HepG2 (cell line): ENCODE data around the gene DLX6. TPM values are rescaled to one million over a fixed set of nuclear protein-coding genes. Genes with fewer than 3 reads are reported as not detected.

Experiments used
- ATAC-seq: fragments of 200-7000 bp; cut with Tn5 transposase; 3 replicates; pipeline ENCODE4 v1.9.1; 2020; ENCODE audit warnings: mild to moderate bottlenecking, moderate library complexity
- BruUV-seq: library from RNA; stranded (reverse); fragments of 400-500 nt; replicated peaks from 2 replicates; lab custom pipeline; 2021; lab: Mats Ljungman, UMichigan
- CTCF ChIA-PET: fragments of 300-600 bp; formaldehyde crosslinking; extraction: SDS; loops from one replicate; lab custom pipeline; 2021; ENCODE audit warnings: low total read pairs, inconsistent platforms, low intra/inter-chr PET ratio; lab: Yijun Ruan, JAX
- POLR2A ChIA-PET: fragments of 350-600 bp; sonication (Branson Sonifier 250); formaldehyde crosslinking; loops from one replicate; lab custom pipeline; 2020; ENCODE audit warnings: antibody characterized with exemption, inconsistent platforms; lab: Yijun Ruan, JAX
- DNase-seq: peaks from one replicate; pipeline ENCODE4 v3.0.0-alpha.2; 2015; ENCODE audit warnings: low spot score
- FAIRE-seq: peaks from 3 replicates; lab custom pipeline; 2011; peaks lifted over from hg19 to GRCh38; lab: Jason Lieb, UNC
- H2AFZ ChIP-seq: one replicate; pipeline ENCODE4 v1.6.1; 2011; ENCODE audit warnings: low read length, inconsistent platforms
- H3K27ac ChIP-seq: fragments of 300-600 bp; 3 replicates; pipeline ENCODE4 v1.8.0; 2011; ENCODE audit warnings: mixed run types, mild to moderate bottlenecking, mixed read lengths, low read length, inconsistent platforms; ENCODE audit not compliant: insufficient read depth; ENCODE audit errors: extremely low read length
- H3K27me3 ChIP-seq, 2 experiments: fragments of 200-600 bp in 1 of 2; 2 replicates in 1 of 2; 3 replicates in 1 of 2; pipeline versions ENCODE4 v1.6.0 to v1.8.0; 2011; ENCODE audit warnings: low read length in 2 of 2, mild to moderate bottlenecking in 2 of 2, moderate library complexity in 2 of 2, inconsistent platforms in 1 of 2; ENCODE audit not compliant: insufficient read depth in 2 of 2, control insufficient read depth in 1 of 2
- H3K36me3 ChIP-seq, 2 experiments: fragments of 200-600 bp in 1 of 2; replicated peaks in 1 of 2; 2 replicates in 1 of 2; 3 replicates in 1 of 2; pipeline versions ENCODE4 v1.5.1 to v1.8.0; 2011; ENCODE audit warnings: low read length in 2 of 2, inconsistent platforms in 1 of 2; ENCODE audit not compliant: insufficient read depth in 2 of 2, control insufficient read depth in 1 of 2
- H3K4me1 ChIP-seq: 2 replicates; pipeline ENCODE4 v1.5.1; 2012; ENCODE audit warnings: low read length, inconsistent platforms; ENCODE audit not compliant: insufficient read depth
- H3K4me2 ChIP-seq: 2 replicates; pipeline ENCODE4 v1.6.0; 2011; ENCODE audit warnings: low read depth, low read length, inconsistent platforms
- H3K4me3 ChIP-seq, 3 experiments: fragments of 200-600 bp in 1 of 3; sonication (generic), shearing (Covaris generic) in 1 of 3; replicated peaks in 1 of 3; 2 replicates each; pipeline ENCODE4 v1.5.1; 2011 to 2016; ENCODE audit warnings: low read length in 3 of 3, inconsistent platforms in 2 of 3, low read depth in 2 of 3, mild to moderate bottlenecking in 2 of 3, control low read depth in 1 of 3, mixed read lengths in 1 of 3; ENCODE audit not compliant: insufficient read depth in 1 of 3
- H3K79me2 ChIP-seq: one replicate; pipeline ENCODE4 v1.6.1; 2011; ENCODE audit warnings: low read length, inconsistent platforms; ENCODE audit not compliant: insufficient read depth
- H3K9ac ChIP-seq: 2 replicates; pipeline ENCODE4 v1.6.0; 2011; ENCODE audit warnings: mild to moderate bottlenecking, low read depth, low read length, inconsistent platforms; ENCODE audit not compliant: insufficient read depth
- H3K9me3 ChIP-seq: 2 replicates; pipeline ENCODE4 v1.5.1; 2012; ENCODE audit warnings: mild to moderate bottlenecking, low read length
- H4K20me1 ChIP-seq: 2 replicates; pipeline ENCODE4 v1.6.0; 2011; ENCODE audit warnings: inconsistent platforms, mild to moderate bottlenecking, low read length, moderate library complexity; ENCODE audit not compliant: insufficient read depth
- CREB3 ChIP-seq: sonication (generic); formaldehyde crosslinking; IDR thresholded peaks from 2 replicates; pipeline ENCODE4 v1.5.0; 2020; ENCODE audit warnings: missing genetic modification reagents
- MAFK ChIP-seq, 2 experiments: IDR thresholded peaks in 1 of 2; conservative IDR thresholded peaks in 1 of 2; 2 replicates each; pipeline ENCODE4 v1.6.1; 2011; ENCODE audit warnings: improper control_type of control experiment in 2 of 2, low read length in 2 of 2
- WGBS: methylation state at CpG from one replicate; pipeline ENCODE4 v1.1.6; 2017; ENCODE audit warnings: low lambda C conversion rate; 5-methylcytosine and 5-hydroxymethylcytosine counted together
- in situ Hi-C: cut with HindIII; loops from 2 replicates; pipeline ENCODE4 v1.10.0; 2017; ENCODE audit warnings: low pct_unique_long_range_greater_than_20kb; ENCODE audit not compliant: extremely low pct_ligation_motif_present
- intact Hi-C: fragments of 100-400 bp; cut with micrococcal nuclease; formaldehyde crosslinking; loops from one replicate; pipeline ENCODE4 v1.10.0; 2022; ENCODE audit not compliant: unreplicated experiment
- polyA plus RNA-seq, 8 experiments: library from polyadenylated mRNA; depleted of rRNA in 3 of 8; stranded (reverse) in 7 of 8; unstranded in 1 of 8; fragments of >200 nt; fragmentation: Illumina TruSeq in 4 of 8; extraction: Trizol in 4 of 8; gene quantifications; 2 replicates each; pipeline versions ENCODE4 v1.2.1 to v1.2.3, GENCODE V29; 2011 to 2016; ENCODE audit warnings: low read depth in 4 of 8, missing spikeins in 1 of 8, mixed read lengths in 1 of 8; ENCODE audit not compliant: insufficient read depth in 1 of 8
- total RNA-seq, 5 experiments: library from RNA; depleted of rRNA; stranded (reverse); fragments of >200 nt; fragmentation: Illumina TruSeq; extraction: Trizol; gene quantifications; 2 replicates each; pipeline ENCODE4 v1.2.3, GENCODE V29; 2016; ENCODE audit warnings: low read depth in 1 of 5

DLX6 gene
- total and polyA plus RNA-seq, 2 of the 13 experiments (the other 11 are each of a cell fraction or from before 2014, with no cell fraction given): 3.5 to 5.5 TPM

- DNase-seq (no peak), ATAC-seq (no peak), FAIRE-seq (no peak)
- Histone ChIP-seq H3K4me2 (peak overlapping the region; percentile 98), H3K79me2 (no peaks in the 10 kb centered on the region), H4K20me1 (no peaks in the 10 kb centered on the region), H3K27ac (no peak overlapping the region), H2AFZ (peak overlapping the region; percentile 81), H3K9ac (peak overlapping the region; percentile 35; the same call in 1 of the 2 replicates), H3K9me3 (no peaks in the 10 kb centered on the region), H3K36me3 (no peaks in the 10 kb centered on the region), H3K4me3 (peak overlapping the region; percentile 53 to 77 (median 68)), H3K4me1 (peaks cover 24% of the 10 kb centered on the region), H3K27me3 (peaks cover 0 to 42% of the 10 kb centered on the region in 2 experiments; a peak in 4 of 5 replicates)
- TF ChIP-seq MAFK (conservative IDR thresholded peaks at IDR 0.05 in 1 of 2, IDR thresholded peaks at IDR 0.05 in 1 of 2; ENCODE audit: low read length in 2 of 2) (peak; percentile 20 to 34; a peak in 2 of 4 replicates), CREB3 (CRISPR knock-in tag) (no peak)
- in situ Hi-C loops: loop anchor here (10.0 to 25.0 kb wide), 4 partner anchors 242 to 1115 kb away; no protein-coding TSS in a partner anchor
- ChIA-PET CTCF (interaction anchor here (1.3 to 2.7 kb wide), 4 partner anchors 249 to 951 kb away, joined by 6 to 15 read pairs (median 10); no protein-coding TSS in a partner anchor), POLR2A (interaction anchor here (1.3 to 1.4 kb wide), 2 partner anchors 10 to 21 kb away, joined by 9 to 16 read pairs; partner anchors contain the start of gene DLX6)
- intact Hi-C loops: loop anchor here (1.0 to 10.0 kb wide), 6 partner anchors 249 to 1110 kb away; no protein-coding TSS in a partner anchor
- BruUV-seq: no TSS peak
- WGBS: 66% methylated on average over 17 of the region's 17 CpGs
These were observed 21.5 kb downstream of the DLX6 start for GRCh38 chr7:97026715-97027426.
